Stimulated activated CD4-positive, alpha-beta T cell treated with anti-CD3 and anti-CD28 coated beads, Interleukin-1b, Interleukin-23, amount 100 ng/mL, for 1 hour (primary cell): ENCODE measurements around the gene L3MBTL4.
"Not testable (repeated sequence)": the region's sequence is repeated elsewhere in the genome, so short reads cannot be mapped to it uniquely, and the experiment has no call there.

ENCODE experiments used
- DNase-seq, 2 donors: peaks; one replicate each; pipeline ENCODE4 v3.0.0-alpha.2; 2020; ENCODE audit warnings: low read depth in 2 of 2

Gene L3MBTL4

DNA sequence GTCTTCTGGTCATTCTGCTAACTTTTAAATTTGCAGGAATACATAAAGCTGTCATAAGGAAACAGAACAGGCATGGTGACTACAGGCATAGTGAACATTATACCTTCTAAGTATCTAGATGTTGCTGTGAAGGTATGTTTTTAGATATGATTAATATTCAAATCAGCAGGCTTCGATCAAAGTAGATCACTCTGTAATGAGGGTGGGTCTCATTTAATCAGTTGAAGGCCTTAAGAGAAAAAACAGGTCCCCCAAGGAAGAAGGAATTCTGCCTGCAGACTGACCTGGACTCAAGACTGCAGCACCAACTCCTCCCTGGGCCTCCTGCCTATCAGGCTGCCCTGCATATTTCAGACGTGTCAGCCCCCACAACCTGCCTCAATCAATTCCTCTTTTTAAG lies 104.0 kb downstream of the L3MBTL4 start:
- no peak for DNase-seq

DNA sequence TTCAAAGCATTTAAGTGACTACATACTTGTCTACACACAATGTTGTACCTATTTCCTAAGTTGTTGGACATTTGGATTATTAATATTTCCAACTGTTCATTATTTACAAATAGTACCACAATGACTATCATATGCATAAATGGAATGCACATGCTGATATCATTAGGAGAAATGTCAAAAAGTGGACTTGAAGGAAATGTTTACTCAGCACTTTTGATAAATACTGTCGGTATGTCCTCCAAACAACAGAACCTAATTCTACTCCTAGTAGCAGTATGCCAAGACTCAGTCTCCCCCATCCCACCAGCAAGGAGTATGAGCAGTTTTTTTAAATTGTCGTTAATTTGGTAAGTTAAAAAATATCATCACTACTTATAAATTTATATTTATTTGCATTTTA lies 116.8 kb downstream of the L3MBTL4 start:
- no peak for DNase-seq

DNA sequence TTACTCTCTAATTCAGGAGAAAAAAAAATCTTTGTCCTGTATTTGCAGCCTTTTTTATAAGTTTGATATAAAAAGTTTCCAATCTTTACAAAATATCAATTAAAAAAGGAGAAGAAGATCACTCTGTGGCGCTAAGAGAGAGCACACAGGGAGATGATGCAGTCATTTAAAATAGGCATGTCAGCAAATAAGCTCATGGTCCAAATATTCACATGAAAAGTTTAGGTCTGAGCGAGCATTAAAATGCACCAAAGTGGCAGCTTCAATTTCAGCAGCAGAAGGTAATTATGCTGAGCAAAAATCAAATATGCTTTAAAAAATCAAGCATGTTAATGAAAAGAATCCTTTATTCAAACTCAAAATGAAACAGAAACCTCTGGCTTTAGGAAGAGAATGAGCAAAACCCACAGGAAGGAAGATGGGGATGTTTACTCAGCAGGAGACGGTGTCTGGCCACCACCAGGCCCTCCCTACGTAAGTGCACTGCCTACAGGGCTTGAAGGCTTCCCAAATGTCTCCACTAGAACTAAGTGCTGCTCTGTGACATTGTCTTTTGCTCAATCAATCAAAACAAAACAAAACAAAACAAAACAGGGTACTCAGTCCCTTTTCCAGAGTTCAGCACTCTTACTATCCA lies 120.4 kb downstream of the L3MBTL4 start:
- DNase-seq: no peak

DNA sequence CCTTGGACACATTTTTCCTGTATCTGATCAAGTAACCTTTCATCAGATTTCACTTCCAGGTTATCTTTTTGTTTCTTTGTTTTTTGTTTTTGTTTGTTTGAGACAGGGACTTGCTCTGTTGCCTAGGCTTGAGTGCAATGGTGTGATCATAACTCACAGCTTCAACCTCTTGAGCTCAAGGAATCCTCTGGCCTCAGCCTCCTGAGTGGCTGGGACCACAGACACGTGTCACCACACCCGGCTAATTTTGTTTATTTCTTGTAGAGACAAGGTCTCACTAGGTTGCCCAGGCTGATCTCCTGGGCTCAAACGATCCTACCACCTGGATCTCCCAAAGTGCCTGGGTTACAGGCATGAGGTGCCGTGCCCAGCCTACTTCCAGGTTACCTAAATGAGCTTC lies 124.9 kb downstream of the L3MBTL4 start:
- no peak for DNase-seq

DNA sequence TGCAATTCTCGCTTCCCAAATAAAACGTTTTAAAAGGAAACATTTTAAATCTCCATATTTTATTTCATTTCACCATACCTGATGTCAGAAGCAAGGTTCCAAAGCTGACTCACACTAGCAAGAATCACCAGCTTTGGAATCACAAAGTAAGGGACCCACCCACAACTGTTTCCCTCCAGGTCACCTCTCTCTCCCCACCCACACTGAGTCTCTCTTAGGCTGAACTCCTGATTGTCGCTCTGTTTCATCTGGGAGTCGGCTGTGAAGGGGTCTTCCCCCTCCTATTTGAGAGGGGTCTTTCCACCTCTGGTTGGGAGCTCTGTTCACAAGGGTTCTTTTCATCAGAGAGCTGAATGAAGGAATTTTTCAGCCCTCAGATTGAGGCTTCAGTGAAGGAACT lies 128.1 kb downstream of the L3MBTL4 start:
- DNase-seq: no peak

DNA sequence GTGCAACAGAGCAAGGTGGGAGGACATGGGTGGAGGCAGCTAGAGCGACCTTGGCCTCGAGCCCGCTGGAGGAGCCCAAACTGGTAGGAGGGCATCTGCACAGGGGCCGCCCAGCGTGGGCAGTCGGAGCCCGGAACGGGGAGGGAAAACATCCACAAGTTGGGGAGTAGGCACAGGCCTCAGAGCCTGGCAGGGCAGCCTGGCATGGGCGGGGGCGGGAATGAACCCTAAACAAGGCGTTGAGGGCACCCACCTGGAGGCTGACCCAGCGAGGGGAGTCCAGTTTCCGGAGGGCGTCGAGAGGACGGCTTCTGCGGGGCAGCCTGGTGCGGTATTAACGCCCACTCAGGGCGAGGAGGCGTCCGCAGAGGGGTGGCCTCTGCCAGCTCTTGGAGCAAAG lies 129.9 kb downstream of the L3MBTL4 start:
- DNase-seq: no peak

DNA sequence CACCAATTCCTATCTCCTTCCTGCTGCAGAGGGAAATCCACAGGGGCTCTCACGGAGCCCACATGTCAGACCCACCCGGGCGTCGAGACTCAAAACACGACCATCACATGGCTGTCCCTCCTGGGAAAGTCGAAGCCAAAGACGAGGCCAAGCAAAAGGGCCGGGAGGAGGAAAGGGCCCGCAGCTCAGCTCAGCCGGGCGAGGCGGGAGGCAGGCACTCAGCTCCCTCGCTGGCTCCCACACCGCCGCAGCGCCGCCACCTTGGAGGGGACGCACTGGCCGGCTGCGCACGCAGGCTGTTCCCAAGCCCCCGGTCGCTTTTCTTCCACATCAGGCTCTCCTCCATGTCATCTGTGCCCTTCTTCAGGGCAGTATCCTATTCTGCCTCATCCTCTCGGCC lies 130.4 kb downstream of the L3MBTL4 start:
- DNase-seq: no peak

DNA sequence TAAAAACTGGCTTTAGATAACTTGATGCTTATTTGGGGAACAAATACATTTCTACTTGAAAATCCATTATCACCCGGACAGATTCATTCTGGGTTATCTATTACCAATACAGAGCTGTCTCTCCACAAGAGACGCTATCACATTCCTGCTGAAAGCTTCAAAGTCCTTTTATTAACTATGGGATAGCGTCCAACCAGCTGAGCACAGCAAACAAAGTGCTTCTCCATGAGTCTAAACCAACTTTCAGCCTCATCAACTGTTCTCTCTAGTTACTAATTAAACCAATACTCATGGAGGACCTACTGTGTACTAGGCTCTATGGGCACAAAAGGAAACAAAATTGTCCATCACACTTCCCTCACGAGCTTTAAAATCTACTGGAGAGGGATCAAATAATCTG lies 132.8 kb downstream of the L3MBTL4 start:
- no peak for DNase-seq

DNA sequence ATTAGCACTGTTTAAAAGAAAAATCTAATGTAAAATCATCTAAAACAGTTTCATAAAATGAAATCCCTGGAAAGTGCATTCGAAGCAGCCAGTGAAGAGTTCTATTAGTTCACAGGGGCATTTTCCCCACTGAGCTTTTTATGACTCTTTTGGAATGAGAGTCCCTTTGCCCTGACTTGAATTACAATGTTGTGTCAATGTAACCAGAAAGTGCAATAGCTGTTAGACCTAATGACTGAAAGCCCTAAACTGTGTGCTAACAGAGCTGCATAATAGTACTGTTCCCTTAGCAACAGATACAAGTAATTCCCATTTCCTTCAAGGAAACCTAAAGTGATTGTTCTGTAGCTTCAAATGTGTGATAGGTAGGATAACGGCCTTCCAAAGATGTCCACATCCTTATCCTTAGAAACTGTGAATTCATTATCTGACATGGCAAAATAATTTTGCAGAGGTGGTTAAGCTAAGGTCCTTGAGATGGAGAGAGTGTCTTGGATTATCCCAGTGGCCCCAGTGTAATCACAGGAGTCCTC lies 134.4 kb downstream of the L3MBTL4 start:
- DNase-seq: no peak

DNA sequence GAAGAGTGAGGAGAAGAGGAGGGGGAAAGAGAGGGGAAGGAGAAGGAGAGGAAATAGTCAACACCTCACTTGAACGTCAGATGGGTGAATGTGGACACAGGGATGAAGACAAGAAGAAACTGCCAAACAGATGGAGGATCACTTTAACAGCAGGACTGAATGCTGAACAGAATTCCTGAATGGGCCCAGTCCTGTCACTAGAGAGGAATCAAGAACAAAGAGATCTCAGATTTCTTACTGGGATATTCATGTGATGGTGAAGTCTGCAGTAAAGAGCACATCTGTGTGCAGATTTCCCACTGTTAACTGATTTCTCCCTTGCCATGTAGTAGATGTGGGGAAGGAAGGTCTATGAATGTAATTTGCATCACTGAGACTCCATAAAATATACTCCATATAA lies 135.4 kb downstream of the L3MBTL4 start:
- no peak for DNase-seq

DNA sequence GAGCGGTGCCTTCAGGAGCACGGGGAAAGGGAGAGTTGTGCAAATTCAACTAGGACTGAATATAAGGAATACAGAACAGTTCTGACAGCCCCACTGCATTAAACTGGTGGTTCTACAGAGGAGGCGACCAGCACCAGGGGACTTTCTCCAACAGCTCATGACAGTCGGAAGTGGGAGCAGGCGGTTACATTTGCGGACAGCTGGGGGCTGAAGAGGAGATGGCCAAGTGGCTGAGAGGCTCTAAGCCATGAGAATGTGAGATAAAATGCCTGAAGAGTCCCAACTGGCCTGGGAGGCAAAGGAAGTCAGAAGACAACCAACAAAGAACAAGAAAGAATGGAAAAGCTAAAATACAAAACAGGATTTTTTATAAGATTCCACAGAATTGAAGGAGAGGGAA lies 141.3 kb downstream of the L3MBTL4 start:
- no peak for DNase-seq

DNA sequence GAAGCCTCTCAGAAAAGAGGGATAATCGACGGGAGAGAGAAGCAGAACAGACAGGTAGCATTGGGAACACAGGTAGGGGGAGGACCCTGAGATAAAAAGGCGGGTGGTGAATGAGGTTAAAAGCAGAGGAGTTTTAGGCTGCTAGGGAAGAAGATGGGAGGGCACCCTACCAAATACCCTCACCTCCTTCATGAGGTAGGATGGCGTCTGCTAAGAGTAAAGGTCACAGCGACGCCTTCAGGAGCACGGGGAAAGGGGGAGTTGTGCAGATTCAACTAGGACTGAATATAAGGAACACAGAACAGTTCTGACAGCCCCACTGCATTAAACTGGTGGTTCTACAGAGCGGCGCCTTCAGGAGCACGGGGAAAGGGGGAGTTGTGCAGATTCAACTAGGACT lies 142.6 kb downstream of the L3MBTL4 start:
- DNase-seq: not testable (repeated sequence)

DNA sequence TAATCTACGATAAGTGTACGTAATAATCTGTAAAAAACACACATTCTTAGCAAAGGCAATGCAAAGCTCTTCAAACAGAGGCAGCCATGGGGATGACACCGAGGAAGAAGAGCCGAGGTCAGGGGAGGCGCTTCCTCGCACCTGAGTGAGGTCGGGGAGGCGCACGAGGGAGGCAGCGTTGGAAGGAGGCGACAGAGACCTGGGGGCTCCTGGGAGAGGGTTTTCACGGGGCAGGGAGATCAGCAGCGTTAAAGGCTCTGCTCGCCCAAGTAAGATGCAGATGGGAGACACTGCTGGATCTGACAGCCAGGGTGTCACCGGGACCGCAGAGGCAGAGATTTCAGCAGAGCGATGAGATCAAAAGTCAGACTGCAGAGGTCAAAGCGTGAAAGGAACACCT lies 143.1 kb downstream of the L3MBTL4 start:
- DNase-seq: no peak

DNA sequence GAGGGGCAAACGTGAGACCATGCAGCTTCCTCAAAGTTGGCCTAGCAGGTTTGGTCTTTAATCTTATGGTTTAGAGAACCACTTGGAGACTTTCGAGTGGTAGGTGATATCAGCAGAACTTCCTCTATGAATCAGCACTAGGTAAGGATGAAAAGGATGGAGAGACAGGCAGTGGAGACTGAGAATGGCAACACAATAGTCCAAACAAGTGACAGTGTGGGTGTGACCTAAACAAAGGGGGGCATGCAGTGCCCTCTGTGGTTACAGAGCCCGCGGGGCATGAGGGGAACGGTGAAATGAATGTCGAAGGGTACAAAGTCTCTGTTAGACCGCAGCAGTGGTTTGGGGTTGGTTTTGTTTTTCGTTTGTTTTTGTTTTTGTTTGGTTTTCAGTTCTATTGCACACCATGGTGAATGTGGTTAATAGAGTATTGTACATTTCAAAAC lies 143.9 kb downstream of the L3MBTL4 start:
- no peak for DNase-seq

DNA sequence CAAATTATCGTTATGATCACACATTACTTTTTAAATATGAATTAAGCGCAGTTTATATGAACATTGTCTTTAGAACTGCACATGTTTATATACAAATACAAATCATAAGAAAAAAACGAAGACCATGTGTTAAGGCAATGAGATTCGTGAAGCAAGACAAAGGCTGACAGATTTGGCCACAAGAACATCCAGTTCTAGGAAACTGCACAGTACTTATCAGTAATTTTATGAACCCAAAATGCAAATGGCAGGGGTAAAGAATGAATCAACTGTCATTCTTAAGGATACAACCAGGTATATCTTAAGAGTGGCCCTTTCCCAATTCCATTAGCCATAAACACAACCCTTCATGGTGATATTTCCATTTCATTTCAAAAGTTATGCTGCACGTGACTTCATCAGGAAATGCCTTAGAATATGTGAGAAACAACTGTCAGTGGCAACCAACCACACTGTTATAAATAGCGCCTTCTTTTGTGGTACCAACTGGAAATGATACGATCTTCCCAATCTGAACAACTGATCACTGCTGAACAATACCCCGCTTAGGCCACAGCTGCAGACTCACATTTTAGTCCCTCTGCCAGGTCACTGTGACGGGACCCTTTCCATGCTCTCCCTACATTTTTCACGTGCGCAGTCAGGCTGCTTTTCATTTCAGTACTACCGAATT lies 144.9 kb downstream of the L3MBTL4 start:
- no peak for DNase-seq

DNA sequence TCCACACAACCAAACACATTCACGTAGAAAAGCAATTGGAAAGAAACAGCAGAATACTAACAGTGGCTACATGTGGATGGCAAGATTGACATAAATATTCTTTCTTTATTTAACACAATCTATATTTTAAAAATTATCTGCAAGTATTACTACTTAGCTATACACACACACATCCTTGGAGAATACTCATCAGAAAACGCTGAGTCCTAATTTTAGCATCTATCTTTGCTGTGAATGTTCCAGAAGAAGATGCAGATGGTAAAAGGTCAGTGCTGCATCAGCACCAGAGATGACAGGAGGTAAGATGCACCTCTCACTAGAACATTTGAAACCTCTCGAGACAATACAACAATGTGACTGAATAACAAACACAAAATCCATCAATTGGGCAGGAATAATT lies 148.5 kb downstream of the L3MBTL4 start:
- DNase-seq: no peak

DNA sequence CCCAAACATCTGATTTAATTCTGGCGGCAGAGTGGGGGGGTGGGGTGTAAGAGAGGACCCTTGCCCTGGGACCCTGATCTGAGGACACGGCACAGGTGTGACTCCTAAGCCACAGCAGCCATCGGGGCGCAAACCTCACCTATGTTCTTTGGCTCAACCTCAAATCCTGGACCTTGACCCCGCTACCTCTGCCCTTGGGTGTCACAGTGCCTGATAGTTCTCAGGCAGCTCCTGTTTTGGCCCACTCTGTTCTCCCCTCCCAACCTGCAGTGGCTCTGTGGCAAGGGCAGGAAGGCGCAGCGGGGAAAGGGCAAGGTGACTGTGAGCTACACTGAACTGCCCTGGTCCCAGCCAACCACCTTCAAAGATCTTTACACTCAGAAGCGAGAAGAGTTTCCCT lies 152.8 kb downstream of the L3MBTL4 start:
- DNase-seq: no peak

DNA sequence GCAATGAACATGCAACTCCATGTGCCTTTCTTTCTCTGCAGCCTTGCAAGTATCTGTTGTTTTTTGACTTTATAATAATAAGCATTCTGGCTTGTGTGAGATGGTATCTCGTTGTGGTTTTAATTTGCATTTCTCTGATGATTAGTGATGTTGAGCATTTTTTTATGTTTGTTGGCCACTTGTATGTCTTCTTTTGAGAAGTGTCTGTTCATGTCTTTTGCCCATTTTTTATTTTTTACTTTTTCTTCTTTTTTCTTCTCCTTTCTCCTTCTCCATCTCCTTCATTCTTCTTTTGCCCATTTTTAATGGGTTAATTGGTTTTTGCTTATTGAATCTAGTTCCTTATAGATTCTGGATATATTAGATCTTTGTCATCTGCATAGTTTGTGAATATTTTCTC lies 155.4 kb downstream of the L3MBTL4 start:
- DNase-seq: not testable (repeated sequence)

DNA sequence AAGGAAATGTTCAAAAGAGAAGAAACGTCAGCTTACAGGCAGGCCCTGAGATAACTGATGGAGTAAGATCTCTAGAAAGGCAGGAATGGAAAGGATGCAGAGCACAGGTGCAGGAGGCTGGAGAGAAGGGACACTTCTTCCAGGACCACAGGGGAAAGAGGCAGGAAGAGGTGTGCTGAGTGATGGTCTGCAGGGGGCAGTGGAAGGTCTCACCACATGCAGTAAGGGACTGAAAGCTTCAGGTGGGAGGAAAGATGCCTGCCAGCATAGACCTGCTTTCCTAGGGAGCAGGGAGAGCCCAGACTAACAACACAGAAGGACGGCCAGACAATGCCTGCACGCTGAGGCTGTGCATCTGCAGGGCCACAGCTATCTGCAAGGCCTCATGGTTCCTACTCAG lies 156.8 kb downstream of the L3MBTL4 start:
- DNase-seq: no peak

DNA sequence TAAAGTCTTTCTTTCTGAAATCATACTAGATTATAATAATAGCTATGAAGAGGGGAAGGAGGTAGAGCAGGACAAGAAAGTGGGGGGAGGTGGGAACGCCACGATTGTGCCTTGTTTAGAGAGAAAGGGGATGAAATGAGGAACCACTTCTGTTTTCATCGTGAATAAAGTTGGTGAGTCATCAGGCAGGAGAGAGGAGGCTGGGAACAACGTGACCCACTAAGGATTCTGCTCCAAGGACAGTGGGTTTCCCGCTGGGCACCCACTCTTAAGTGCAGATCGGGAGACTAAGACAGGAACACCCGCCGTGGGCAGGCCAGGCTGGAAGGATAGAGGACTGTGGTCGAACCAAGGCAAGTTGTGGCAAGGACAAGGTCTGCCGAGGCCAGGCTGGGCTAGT lies 158.2 kb downstream of the L3MBTL4 start:
- DNase-seq: no peak

DNA sequence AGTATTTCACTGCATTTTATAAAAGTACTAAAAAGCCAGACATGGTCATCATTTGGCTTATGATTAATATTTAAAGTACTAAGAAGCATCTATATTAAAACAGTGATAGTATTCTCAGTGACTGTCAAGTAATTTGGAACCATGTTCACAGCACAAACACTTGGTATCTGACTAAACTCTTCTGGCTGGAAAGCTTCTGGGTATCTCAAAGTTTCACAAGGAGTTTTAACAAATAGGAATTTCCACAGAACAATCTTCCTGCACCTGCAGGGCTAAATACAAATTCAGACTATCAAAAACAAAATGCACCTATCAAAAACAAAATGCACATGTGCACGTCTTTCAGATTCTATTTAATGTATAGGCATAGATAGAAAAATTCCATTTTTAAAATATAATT lies 158.8 kb downstream of the L3MBTL4 start:
- no peak for DNase-seq

DNA sequence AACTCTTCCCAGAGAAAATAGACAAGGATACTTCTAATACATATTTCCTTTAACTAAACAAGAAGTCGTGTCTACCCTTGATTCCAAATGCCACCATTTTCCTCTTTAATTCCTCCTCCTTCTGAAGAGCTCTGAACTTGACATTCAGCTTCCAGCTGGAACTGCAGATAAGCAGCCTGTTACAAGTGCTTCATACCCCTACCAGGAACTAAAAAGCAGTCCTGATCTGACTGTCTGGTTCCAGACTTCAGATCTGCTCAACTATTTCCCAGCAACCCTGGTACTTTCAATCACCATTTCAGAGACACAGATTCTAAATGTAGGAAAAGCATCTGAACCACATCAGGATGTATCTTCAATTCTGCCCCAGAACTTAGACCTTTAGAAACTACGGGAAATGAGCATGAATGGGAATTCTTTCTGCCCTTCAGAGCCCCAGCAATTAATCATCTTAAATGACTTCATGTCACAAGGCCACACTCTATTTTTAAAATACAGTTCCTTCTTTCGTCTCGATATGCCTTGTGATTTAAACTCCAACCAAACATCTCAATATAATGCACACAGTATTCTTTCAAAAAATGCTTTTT lies 159.5 kb downstream of the L3MBTL4 start:
- DNase-seq: no peak

DNA sequence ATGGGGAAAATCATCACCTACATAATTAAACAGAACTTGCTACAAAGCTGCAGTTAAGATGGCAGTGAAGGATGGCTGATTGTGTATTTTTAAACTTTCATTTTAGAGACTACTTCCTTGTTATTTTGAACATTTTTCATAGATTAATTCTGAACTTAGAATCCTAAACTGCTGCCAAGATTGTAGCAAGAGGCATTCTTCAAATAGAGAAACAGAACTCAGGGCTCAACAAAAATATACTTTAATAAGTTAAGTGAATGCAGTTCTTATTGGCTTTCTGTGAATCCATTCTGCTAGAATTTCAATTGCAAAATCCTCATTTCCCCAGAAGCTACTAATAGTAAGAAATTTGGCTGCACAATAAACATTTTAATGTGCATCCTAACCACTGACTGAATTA lies 160.3 kb downstream of the L3MBTL4 start:
- DNase-seq: no peak
